Measurements from ENCODE around the gene KLHDC8A.

The KLHDC8A gene

DNA sequence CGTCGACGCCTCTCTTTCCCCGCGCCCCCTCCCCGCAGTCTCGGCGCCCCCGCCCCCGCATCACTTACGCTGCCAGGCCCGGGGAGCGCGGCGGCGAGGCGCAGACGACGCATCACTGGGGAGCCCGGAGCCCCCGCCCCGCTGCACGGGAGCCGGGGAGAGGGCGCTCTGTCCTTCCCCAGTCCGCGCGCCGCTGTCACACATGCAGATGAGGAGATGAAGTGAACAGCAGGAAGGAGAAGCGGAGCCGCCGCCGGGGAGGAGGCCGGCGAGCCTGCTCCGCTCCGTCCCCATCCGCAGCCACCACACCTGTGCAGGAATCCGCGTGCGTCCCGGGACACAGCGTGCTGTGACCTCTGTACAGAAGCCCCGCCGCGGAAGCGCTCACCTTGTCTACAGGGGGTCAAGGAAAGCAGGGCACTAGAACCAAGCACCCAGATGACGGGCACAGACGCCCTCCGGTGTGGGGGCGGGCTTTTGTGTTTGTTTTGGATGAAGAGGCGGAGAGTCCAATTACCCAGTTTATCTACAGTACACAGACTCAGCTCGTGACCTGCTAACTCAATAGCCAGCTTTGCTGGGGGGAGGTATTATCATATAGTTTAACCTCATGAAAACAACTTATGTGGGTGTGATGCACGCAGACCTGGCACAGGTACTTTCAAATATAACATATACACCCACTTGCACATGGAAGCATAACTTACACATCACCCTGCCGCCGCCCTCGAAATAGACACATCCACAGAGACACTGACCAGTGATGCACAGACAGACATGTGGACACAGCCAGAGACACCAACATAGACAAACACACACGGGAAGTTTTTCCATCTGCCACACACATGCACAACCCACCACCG lies 12.4 kb downstream of the KLHDC8A start:
- DNase-seq (ENCODE audit: low read depth in 2 of 2) = peak in 1 of 2 donors; percentile 32

DNA sequence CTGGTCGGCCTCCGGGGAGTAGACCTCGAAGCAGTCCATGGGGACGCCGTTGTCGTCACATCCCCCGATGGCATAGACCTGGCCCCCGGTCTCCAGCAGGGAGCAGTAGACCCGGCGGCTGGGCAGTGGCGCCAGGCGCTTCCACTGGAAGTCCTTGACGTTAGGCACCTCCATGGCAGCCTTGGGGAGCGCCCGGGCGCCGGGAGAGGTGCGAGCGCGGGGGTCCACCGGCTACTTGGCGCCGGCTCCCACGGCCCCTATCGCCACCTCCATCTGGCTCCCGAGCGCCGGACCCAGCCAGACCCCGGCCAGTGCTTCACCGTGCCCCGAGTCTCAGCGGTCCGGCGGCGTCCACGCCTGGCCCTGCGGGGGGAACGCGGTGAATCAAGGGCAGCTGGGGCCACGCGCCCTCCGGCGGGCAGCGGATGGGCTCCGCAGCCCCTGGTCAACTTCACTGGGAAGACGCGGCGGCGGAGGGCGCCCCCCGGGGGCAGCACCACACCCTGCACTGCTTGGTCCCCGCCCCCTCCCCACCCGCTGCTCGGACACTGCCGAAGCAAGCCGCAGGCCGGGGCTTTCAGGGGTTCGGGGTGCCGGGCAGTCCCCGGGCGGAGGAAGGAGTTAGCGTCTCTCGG lies 13.2 kb downstream of the KLHDC8A start:
- DNase-seq (ENCODE audit: low read depth in 2 of 2) = no peak

DNA sequence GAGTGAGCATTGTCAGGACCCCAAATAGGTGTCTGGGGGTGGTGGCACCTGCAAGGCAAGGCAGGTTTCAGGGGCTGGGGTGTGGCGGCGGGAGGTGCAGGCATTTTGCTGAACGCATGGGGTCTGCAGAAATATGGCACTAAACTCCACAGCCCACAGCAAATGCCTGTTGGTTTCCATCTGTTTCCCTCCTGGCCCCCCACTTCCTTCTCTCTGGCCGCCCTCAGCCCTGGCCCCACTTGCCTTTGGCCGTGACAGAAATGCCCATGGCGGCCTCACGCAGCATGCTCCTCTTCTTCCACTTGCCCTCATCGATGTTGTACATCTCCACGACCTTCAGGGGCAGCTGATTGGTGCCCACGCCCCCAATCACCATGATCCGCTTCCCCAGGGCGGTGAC lies 13.7 kb downstream of the KLHDC8A start:
- no peak for DNase-seq (ENCODE audit: low read depth in 2 of 2)

DNA sequence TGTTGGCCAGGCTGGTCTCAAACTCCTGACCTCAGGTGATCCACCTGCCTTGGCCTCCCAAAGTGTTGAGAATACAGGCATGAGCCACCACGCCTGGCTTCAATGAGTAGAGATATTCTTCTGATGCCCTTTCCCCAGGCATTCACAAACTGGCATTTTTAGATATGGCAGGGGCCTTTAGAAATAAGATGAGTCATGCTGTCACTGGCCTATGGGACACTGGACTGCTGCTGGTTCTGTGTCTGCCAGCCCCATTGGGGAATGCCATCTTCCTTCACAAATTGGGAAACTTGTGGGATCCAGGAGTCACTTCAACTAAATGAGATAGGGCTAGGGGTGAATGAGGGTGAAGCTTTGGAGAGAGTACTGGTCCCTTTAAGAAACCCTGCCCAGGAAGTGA lies 16.0 kb downstream of the KLHDC8A start:
- no peak for DNase-seq (ENCODE audit: low read depth in 2 of 2)

DNA sequence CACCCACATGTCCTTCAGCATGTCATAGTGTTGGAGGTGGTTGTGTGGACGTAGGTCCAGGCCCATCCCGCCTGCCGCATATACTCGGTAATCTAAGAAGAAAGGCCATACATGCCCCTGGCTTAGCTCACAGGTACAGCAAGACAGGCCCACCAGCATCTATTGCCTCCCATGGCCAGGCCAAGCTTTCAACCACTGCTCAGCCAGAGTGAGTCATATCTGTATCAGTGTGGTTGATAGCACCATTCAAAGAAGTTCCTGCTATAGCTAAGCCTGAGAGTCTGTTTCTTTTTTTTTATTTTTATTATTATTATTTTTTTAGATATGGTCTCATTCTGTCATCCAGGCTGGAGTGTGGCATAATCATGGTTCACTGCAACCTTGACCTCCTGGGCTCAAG lies 17.0 kb downstream of the KLHDC8A start:
- DNase-seq (ENCODE audit: low read depth in 2 of 2) = no peak

DNA sequence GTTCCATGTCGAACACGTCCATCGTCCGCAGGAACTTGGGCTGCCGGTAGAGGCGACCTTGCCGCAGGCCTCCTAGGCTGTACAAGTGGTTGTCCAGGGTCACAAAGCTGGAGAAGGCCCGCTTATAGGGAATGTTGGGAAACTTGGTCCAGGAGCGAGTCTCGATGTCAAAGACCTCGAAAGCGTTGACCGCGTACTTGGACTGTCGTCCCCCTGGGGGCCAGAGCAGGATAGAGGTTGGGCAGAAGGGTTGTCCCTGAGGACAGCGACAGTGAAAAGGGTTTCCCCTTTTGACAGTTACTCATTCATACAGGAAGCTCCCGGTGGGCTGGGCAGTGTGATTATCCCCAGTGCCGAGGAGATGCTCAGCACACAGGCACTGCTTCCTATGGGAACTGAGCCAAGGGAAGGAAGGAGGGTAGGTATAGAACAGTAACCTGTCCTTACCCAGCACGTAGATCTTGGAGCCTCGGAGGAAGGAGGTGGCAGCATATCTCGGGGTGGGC lies 17.5 kb downstream of the KLHDC8A start:
- no peak for DNase-seq (ENCODE audit: low read depth in 2 of 2)

DNA sequence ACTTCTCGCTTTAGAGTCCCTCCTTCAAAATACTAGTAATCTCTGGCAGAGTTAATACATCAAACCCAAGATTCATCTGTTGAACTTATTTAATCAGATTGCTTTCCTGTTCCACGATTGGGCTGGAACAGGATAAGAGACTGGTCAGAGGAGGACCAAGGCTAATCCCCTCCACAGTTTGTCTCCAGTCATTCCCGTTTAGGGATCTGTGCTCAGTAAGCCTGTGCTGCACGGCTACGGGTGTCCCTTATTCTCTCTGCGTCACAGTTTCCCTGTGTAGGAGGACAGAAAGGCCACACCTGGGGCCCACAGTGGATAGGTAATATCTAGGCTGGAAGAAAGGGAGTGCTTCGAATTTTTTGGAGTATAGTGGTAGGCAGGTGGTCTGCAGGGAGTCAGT lies 18.7 kb downstream of the KLHDC8A start:
- no peak for DNase-seq (ENCODE audit: low read depth in 2 of 2)

DNA sequence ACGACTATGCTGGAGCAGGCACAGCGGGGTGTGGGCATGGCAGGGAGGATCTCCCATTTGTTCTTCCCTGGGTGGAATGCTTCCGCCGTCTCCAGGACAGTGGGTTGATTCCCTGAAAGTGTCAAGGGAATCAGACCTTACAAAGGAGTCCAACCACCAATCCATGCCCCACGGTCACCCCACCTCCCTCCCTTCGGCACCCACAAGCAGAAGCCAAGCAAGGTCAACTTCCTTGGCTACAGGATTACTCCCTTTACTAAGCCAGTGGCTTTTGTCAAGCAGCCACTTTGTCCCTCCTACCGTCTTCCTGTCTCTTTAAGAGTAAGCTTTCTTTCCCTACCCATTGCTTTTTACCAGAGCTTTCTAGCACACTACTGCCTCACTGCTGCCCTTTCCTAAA lies 19.2 kb downstream of the KLHDC8A start:
- DNase-seq (ENCODE audit: low read depth in 2 of 2) = no peak

DNA sequence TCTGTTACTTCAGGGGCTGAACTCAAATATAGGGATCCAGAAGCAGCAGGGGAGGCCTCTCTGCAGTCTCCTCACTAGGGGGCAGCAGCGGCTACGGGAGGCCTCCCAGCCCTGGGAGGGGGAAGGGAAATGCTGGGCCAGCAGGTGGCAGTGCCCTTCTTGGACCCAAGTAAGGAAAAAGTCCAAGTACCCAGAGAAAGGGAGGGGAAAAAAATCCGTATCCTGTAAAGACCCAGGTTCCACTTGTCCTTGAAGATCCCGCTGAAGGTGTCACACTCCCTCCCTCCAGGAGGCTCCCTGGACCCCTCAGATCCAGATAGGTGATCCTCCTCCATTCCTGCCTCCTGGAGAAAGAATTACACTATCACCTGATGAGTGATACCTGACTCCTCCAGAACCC lies 21.0 kb downstream of the KLHDC8A start:
- peak; percentile 42 to 60 for DNase-seq (ENCODE audit: low read depth in 2 of 2)

DNA sequence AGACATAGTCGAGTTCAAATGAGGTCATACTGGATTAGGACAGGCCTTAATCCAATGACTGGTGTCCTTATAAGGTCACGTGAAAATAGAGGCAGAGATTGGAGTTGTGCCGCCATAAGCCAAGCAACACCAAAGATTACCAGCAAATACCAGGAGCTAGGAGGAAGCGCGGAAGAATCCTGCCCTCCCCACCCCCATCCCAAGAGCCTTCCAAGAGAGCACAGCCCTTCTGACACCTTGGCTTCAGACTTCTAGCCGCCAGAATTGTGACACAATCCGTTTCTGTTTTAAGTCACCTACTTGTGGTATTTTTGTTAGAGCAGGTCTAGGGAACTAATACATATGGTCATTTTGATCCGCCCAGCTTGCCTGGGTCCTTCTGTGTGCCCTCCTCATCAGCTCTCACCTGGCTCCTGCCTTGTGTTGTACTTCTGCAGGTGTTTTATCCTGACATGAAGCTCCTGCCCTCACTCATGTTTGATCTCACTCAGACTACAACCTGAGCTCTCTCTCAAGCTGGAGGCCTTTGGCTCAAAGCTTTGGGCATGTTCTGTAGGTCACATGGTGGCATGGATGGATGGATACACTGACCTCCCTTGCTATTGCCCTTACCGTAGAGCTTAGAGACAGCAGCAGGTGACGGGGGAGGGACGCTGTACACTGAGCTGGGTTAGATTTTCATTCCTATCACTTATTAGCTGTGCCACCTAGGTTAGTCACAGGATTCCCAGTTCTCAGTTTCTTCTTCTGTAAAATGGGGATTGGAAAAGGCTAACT lies 24.5 kb downstream of the KLHDC8A start:
- DNase-seq (ENCODE audit: low read depth in 2 of 2) = no peak

DNA sequence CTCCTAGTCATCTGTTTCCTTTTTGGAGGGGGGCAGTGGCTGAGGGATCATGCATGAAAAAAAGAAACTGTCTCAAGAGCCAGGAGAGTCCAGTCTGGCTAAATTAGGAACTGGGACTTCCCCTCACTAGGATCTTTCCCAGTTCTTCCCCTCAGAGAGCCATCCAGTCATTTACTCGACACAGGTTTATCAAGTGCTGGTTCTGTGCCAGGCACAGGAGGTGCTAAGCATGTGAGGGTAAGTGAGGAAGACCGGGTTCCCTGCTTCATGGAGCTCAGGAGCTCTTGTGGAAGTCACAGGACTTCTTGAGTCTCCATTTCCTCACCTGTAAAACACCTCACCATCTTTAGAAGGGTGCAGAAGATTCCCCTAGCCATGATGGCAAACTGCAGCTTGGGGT lies 26.6 kb downstream of the KLHDC8A start:
- DNase-seq (ENCODE audit: low read depth in 2 of 2) = no peak

DNA sequence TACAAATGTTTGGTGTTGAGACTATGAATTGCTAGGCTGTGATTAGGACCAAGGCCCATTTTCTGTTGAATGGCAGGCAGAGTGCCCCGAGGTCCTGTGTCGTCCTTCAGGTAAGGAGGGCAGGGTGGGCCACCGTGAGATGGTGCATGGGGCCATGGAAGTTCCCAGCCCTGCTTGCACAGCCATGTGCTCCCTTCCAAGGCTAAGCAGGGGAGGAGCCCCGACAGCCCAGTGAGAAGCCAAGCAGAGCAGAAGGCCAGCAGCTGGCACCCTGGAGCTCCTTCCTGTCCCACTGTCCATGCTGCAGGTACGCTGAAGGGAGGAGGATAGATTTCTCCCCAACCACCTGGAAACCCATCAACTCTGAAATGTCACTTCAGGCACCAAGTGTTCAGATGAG lies 27.0 kb downstream of the KLHDC8A start:
- DNase-seq (ENCODE audit: low read depth in 2 of 2) = no peak

DNA sequence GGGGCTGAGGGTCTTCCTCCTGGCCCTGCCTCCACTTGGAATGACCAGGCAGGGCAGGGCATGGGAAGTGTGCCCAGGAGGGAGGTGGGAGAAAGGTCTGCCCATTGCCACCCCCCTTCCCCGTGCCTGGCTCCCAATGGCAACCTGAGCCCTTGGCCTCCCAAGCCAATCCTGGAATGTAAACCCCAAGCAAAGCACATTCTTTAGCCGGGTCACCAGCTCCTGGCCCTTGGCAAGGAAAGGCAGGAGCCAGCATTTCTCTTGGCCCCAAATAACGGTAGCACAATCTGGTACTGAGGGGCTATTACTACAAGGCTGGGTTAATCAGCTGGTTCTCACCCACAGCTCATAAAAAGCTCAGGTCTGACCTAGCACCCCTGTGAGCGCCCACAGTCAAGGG lies 28.2 kb downstream of the KLHDC8A start:
- no peak for DNase-seq (ENCODE audit: low read depth in 2 of 2)

DNA sequence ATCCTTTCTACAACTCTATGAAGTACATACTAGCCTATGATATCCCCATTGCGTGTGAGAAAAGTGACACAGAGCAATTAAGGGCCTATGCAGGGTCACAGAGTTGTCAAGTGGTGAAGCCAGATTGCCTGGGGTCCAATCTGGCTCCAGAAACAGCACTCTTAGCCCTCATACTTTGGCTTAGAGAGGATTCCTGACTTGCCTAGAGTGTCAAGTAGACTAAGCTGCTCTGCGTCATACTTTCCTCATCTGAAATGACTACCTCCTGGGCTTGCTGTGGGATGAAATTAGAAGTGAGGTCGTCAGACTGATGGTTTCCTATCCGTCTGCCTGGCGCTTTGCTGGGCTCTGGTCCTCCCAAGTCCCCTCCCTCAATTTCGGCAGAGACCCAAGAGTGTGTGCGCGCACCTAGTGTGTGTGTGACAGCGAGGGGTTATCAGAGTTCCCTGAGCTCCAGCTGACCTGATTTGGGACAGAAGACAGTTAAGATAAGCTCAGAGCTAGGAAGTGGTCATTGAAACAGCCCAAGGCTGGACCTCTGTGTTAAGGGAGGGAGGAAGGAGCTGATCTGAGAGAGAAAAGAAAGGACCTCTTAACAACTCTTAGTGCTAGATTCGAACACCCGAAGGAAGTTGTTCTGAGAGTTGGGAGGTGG lies 29.8 kb downstream of the KLHDC8A start:
- DNase-seq (ENCODE audit: low read depth in 2 of 2) = no peak

DNA sequence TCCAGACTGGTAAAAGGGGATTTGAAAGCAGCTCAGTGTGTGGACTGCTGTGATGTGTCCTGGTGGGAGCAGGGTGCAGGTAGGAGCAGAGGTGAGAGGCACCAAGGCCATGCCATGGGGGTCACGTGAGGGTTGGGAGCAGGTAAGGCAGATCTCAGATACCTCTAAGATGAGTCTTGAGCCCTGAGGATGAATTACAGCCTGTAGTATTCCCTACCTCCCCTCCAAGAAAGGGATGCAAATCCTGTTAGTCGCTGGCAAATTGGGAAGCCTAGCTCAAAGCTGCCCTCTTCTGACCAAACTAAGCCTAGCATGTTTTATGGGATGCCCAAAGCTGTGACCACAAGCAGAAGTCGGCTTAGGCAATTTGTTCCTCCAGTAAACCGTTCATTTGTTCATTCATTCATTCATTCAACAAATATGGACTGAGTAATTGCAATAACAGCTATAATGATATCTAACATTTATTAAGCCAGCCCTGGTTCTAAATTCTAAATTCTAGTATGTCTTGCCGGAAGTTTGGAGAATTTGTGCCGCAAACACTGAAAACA lies 31.3 kb downstream of the KLHDC8A start:
- no peak for DNase-seq (ENCODE audit: low read depth in 2 of 2)

DNA sequence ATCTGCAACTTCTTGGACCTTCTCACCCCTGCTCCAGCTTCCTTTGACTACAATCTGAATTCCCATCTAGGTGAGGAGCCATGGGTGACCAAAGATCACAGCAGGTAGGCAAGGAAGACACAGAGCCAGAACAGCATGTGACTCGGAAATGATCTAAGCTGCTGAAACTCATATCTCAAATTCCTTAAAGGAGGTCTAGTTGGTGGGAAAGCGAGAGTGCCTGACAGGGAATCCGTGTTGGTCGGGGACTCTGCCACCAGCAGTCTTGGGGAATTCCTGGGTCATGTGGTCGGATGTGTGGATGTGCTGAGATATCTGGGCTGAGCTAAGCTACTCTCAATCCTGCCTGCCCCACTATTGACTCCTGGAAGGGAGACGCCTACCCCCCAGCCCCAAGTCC lies 31.9 kb downstream of the KLHDC8A start:
- no peak for DNase-seq (ENCODE audit: low read depth in 2 of 2)

DNA sequence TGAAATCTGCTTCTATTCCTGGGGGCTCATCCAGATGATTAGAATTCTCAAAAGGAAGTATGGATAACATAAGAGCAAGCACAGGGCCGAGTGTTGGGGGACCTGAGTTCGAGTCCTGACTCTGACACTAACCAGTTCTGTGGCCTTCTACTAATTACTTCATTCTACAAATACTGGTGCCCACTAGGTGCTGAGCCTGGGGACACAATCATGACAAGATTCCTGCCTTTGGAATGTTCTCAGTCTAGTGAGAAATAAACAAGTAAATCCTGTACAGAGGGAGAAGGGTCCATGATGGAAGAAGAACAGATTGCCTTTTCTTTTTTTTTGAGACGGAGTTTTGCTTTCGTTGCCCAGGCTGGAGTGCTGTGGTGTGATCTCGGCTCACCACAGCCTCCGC lies 32.9 kb downstream of the KLHDC8A start:
- no peak for DNase-seq (ENCODE audit: low read depth in 2 of 2)

DNA sequence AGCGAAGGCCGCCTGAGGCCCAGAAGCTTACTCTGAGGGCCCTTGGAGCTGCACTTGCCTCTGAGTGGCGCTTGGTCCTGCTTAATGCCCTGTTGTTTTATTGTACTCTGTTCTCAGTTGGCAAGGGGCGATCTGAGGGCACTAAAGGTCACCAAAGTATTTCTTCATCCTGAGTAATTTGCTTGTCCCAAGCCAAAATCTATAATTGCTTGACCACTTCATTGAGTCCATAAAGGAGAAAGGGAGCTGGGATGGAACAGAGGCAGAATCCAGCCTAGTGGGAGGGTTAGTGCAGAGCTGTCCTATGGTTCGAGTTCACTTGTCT lies 34.8 kb downstream of the KLHDC8A start:
- no peak for DNase-seq (ENCODE audit: low read depth in 2 of 2)

DNA sequence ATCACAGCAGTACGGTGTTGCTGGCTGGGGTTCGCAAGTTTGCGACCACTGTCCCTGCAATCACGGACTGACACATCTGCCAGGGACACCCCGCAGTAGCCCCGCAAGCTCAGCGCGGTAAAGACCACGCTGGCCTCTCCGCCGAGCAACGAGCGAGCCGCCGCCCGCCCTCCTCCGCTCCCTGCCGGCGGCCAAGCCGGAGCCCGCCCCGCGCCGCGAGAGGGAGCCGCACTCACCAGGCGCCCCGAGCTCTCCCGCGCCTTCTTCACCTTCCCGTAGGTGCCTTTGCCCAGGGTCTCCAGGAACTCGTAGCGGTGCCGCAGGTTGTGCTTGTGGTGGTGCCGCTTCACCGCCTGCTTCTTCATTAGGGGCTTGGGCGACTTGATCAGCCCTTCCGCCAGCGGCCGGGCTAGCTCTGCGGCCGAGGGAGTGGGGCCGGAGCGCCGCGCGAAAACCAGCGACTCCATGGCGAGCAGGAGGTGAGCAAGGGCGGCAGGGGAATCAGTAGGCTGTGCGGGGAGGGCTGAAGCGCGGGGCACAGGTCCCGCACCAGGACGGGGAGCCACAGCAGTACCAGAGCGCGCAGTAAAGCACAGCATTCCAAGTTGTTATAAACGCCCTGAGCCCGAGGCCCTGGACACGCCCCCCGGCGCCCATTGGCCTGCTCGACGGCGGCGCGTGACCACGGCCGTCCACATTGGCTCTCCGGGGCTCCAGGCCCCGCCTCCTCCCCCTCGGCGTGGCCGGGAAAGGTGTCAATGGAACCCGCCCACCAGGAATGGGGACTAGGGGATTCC lies 35.4 kb downstream of the KLHDC8A start, which contains the start of gene NUAK2:
Gene NUAK2, minus strand, starts transcription at position 584 of the 797 bp plus-strand sequence. Its CDS starts 117 bp downstream, at position 467.
- DNase-seq (ENCODE audit: low read depth in 2 of 2) = peak; percentile 69 to 70

DNA sequence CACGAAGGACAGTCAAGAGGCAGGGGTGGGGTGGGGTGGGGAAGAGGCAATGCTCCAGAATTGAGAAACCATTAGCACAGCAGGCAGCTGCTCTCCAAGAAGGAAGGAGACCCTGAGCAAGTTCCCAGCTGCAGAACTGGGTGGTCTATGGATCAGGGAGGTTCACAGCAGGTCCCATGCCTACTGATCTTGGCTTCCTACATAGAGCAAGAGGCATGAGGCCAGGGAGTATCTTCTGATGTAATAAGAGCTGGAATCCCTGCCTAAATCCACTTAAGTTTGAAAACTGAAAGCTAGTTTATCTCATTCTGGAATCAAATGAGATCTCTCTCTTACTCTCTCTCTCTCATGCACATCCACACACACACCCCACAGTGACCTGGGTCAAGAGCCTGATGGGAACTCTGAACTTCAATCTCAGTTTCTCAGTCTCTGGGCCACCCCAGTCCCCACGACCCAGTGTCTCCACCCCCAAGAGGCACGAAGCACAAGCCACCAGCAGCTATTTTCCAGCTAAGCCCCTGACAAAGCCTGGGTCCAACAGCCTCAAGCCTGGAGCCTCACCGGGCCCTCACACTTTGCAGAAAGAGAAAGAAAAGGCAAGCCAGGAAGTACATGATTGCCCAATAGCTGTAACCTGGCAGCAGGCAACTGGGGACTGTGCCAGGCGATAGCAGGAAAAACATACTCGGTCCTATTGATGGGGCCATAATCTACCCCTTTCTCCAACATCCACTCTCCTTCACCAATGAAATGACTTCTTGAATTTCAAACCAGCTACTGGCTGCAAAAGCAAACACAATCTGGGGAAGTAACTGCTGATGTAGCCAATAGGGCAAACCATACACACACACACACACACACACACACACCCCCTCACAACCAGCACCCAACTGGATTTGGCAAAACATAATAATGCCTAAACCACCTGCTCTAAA lies 37.4 kb downstream of the KLHDC8A start:
- DNase-seq (ENCODE audit: low read depth in 2 of 2) = no peak
